Myocyte (in vitro differentiated cells): ENCODE results near the gene TRPC4AP. TPM values are rescaled to one million over a fixed set of nuclear protein-coding genes. Genes with fewer than 3 reads are reported as not detected.

ENCODE experiments used
- DNase-seq: peaks from one replicate; pipeline ENCODE4 v3.0.0-alpha.2; 2012; ENCODE audit warnings: low read depth
- total RNA-seq: library from RNA; depleted of rRNA; stranded (reverse); fragments of >200 nt; gene quantifications from 2 replicates; pipeline ENCODE4 v1.2.3, GENCODE V29; 2014

The TRPC4AP gene
- total RNA-seq, 1 donor from 2014 or later = 61.0 TPM

DNA sequence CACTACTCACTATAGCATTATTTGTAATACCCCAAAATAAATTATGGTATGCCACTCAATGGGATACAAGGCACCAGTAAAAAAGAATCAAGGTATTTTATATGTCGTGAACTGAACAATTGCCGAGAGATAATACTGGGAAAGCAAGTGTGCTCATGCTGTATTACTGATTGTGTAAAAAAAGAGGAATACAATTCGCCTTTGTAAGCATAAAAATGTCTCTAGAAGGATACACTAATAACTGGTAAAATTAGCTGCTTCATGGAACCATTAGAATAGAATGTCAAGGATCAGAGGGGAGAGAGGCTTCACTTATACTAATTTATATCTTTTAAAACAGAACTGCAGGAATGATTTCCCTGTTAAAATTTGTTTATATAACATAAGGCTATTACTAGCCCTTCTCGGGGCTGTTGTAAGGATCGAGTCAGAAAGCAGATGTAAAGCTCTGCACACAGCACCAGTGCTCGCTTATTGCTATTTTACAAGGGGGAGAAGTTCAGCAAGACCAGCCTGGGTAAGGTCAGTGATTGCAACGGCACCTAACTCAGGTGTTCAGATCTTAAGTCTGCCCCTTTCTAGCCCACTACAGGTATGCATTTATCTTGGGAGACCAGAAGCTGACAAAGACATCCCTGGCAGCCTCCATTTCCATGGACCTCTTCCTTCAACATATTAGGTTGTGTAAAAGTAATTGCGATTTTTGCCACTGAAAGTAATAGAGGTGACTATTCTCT lies 75.3 kb downstream of the TRPC4AP start:
- no peak for DNase-seq

DNA sequence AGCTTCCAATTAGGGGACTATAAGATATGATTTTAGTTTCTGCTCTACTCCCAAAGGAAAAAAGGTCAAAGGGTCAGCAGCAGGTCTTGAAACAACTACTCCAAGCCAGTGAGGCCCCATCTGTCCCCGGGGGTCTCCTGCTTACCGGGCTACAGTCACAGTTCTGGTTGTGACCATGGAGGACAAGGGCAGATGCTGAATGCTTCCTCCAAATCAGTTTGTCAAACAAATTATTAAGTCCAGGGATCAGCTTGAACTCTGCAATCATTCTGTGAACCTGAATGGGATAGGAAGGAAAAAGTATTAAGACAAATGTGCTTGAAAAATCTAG lies 76.8 kb downstream of the TRPC4AP start:
- DNase-seq = no peak

DNA sequence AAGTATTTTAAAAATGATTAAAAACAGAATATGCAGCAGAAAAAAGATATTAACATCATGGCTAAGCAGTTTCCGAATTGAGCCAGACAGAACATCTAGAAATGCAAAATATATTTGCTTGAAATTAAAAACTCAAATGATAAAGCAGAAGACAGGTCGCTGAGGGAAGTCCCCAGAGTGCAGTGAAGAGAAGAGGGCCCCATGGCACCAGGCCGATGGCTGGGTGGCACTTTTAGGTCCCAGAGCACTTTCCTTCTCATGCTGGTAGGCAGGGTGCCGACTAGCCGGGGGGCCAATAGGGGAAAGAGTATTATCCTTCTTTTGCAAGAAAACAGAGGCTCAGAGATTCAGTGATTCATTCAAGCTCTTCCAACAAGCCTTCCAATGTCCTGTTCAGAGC lies 78.1 kb downstream of the TRPC4AP start:
- no peak for DNase-seq

DNA sequence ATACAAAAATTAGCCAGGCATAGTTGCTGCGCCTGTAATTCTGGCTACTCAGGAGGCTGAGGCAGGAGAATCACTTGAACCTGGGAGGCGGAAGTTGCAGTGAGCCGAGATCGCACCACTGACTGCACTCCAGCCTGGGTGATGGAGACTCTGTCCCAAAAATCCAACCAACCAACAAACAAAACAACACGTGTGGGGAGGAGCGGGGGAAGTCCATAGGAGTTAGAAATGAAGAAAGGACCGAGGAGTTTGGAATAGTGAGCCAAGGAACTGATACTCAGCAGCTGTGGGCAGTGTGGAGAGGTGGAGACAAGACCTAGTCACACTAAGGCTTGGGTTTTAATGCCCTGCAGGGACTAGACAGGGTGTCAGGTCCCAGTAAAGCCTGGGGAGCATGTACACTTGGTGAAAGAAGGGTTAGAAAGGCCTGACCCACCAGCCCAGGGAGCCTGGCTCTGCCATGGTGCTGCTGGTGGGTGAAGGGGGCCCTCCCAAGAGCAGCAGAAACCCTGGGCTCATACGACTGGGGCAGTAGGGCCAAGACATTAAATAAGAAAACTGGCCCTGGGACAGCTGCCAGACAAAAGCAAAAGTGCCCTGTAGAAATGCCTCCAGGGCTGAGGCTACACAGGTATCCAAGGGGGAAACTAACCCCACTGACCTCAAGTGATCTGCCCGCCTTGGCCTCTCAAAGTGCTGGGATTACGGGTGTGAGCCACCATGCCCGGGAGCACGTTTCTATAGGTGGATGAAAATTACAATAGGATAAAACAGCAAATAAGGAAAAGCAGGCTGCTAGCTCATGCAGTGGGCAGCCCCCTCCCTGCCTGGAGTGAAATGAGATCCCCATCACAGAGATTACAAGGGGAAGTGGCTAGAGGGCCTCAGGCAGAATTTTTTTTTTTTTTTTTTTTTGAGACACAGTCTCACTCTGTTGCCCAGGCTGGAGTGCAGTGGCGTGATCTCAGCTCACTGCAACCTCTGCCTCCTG lies 78.9 kb downstream of the TRPC4AP start:
- no peak for DNase-seq

DNA sequence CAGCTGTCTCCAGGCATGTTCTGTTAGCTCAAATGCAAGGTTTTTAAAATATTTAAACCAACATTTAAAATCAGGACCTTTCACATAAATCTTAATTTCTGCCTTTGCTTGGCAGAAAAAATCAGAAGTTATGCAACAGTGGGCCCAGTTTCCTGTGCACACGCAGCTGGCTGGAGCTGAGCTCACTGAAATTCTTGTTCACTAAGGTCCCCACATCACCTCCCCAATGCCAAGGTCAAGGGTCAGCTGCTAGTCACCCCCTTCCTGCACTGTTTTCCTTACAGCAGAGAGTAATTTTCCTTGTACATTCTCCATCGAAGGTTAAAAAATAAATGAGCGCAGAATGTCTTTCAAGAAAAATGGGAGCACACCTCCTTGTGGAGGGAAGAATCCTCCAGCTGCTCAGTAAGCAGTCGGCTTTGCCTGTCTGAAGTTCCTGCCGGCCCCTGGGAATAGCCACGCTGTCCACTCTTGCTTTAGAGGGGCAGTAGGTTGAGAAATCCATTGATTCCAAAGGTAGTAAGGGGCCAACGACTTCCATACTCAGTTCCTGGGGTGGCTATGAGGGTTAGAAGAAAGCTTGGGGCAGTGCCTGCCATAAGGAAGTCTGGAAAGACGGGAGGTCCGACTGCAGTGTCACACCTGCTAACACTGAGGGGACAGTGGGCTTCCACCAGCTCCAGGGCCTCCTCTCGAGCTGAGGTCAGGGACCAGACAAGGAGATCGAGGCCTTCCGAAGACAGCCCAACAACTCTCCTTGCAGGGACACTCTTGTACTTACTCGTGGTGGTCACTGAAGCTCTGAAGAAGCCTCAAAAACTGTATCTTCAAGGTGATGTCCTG lies 80.2 kb downstream of the TRPC4AP start:
- DNase-seq = no peak

DNA sequence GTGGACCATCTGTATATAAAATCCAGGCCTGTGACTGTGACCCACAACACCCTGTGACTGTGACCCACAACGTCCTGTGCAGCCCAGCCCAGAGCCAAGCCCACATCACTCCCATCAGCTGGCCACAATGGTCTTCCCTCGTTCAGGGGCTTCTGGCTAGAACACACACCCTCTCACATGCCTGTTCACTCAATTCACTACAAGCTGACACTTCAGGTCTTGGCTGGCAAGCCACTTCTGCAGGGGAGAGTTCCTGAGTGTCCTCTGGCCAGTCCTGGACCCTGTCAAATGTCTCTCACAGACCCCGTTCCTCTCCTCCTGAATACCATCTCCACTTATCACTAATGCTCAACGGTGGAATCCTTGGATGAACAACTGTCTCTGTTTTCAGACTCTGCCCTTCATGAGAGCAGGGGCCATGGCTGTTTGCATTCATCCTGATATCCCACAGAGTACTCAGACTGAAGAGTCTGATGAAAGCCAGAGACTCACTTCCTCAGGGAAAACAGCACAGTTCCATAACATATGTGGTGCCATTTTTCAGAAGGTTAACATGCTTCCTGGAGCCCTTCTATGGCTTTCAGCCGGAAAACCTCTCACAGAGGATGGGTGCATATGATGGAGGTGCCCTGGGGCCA lies 80.9 kb downstream of the TRPC4AP start:
- no peak for DNase-seq

DNA sequence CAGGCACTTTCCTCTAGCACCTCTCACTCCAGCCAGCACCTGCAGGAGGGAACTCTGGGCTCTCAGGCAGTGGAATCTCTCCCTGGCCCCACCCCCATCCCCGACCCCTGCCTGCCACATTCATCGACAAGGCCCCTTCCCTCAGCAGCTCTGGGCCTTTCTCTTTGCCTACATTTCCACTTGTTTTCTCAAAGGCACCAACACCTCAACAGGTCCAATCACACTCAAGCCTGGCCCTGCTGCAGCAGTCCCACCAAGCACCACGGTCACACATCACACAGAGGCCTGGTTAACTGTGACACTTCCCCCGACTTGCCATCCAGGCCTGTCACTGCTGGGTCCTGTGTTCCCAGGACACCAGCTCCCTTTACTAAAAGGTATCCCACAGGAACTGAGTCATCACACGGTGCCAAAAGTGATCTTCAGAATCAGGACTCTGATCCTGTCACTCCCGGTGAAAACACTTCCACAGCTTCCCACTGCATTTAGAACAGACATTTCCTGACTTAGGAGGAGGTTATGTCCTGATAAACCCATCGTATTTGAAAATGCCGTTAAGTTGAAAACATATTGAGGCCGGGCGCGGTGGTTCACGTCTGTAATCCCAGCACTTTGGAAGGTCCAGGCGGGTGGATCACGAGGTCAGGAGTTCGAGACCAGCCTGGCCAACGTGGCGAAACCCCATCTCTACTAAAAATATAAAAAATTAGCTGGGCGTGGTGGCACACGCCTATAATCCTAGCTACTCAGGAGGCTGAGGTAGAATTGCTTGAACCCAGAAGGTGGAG lies 82.0 kb downstream of the TRPC4AP start:
- DNase-seq = no peak

DNA sequence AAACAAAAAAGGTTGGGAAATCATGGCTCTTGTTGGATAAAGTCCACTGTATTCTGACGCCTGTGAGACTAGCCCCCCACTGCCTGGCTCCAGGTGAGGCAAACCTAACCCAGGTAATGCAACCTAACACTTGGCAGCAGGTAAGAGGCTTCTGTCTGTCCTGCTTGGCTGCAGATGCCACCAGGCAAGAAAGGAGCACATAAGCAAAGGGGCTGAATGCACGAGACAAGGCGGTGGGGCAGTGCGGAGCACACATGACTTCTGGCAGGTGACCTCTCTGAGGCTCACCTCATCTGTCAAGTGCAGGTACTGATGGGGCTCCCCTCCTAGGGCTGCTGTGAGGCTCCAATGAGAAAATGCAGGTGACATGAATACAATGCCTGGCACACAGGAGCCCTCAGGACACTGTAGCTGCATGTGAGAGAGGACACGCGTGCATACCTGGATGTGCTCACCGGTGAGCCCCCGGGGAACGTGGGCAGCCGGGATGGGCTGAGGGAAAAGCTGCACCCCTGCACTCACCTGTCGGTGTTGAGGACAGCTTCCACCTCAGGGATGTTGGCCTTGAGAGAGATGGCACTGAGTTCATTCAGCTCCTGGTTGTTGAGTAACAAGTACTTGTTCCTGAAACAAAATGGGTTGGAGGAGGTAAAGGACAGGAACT lies 82.8 kb downstream of the TRPC4AP start:
- DNase-seq = no peak

DNA sequence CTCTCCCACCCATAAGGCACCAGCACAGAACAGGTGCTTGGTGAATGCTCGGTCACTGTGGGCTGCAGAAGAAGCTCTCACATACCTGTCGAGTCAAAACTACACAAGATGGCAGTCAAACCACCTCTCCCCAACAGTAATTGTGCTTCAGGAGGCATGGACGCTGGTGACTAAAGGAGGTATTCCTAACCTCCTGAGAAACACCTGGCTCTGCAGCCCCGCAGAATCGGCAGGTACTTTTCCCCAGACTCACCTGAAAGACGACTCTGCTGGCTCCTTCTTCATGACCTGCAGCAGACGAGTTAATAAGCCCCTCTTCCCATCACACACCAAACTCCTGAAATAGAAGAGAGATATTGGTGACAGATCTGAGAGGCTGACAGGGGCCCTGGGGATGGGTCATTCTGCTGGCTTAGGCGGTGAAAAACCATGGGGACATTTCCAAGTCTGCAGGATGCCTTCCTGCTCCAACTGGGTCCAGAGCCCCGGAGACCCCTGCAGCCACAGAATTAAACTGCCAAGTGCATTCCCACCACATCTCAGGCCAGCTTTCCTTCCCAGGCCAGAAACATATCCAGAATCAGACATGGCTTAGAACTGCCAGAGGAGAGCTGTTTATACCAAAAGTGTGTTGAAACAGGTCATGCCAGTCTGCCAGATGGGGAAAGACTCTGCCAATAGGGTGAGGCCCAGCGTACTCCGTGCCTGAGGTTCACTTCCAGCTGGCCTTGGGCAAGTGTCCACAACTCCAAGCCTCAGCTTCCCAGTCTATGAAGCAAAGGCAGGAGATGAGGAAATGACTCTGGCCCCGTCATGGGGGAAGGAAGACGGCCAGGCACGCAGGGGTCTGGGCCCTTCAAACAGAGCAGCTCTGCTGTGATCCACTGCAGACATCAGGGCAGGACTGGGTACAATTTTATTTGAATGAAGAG lies 83.9 kb downstream of the TRPC4AP start:
- DNase-seq = no peak

DNA sequence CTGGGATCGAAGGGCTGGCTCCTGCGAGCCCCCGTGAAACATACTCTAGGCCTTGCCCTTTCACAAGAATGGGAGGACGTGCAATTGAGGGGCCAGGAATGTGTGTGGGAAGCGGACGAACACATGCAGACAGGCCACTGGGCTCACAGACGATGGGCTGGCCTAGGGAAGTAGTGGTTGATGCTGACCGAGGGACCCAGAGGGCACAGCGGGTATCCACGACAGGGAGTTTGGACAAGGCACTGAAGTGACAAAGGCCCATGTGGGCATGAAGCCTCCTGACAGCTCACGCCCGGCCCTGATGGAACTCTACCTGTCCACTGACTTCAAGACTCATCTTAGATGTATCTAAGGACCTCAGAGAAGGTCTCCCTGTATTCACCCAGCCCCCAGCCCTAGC lies 84.7 kb downstream of the TRPC4AP start:
- DNase-seq = no peak

- DNase-seq = no peak
Measured at GRCh38 chr20:35007413-35007812, 85.2 kb downstream of the TRPC4AP start.

GRCh38 chr20:35006531-35006971 lies 86.1 kb downstream of the TRPC4AP start:
- no peak for DNase-seq

GRCh38 chr20:35006009-35006408 lies 86.6 kb downstream of the TRPC4AP start:
- DNase-seq = no peak

GRCh38 chr20:35005463-35005961 lies 87.1 kb downstream of the TRPC4AP start:
- no peak for DNase-seq

DNA sequence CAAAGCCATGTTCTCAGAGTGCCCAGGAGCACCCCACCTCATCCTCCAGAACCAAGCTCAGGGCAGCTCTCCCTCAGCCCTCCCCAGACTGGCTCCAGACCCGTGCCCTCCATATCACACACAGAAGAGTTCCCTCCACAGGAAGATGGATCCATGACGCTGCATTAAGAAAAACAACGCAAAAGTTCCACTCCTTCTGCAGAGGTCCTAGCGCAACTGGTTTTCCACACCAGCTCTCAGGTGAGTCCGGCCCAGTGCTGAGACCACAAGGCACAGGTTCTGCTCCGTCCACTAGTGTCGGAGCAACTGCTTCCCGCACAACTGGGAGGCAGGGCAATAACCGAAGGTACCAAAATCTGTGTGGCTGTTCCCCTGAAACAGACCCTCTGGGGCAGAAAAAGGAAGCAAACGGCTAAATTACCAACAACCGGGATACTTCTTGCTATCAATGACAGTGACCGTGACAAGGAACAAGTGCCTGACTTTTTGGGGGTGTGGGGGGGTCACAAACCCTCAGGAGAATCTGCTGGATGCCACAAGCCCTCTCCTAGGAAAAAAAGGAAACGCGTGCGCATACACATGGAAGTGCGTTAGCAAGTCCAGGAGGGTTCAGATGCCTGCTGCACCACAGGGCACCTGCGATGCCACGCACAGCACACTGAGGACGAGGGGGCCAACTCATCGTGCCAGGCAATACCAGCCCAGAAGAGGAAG lies 87.7 kb downstream of the TRPC4AP start:
- no peak for DNase-seq

DNA sequence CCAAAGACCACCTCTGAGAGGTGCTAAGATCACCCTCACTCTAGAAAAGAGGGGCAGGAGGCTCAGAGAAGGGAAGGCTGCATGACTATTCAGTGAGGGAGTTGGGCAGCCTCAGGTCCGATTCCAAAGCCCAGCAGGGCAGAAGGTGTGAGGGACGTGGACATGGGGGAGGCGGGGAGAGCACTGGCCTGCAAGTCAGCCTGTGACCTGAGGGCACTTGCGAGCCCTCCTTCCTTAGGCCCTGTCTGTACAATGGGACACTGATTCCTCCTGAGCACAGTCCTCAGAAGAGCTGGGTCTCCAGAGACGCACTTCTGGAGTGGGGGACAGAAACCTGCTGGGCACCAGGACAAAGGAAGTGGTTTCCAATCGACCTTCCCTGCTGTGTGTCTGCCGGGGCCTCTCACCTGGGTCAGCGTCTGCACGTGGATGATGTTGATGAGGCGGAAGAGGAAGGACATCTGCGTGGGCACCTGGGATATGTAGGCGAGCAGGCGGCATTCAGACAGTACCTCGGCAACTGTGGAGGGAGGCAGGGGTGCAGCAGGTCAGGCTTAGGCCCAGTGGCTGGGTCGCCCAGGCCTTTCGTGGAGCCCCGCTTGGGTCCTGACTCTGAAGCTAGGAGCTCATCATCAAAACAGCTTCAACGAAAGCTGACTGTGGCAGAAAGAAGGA lies 88.4 kb downstream of the TRPC4AP start:
- DNase-seq = no peak
